ENCODE results near the gene NAPSA.

NAPSA gene

GRCh38 chr19:50313812-50314536 is 51.5 kb downstream of the NAPSA start:
- no peak for DNase-seq

- no peak for DNase-seq
Observed at GRCh38 chr19:50312967-50313811, 52.2 kb downstream of the NAPSA start.

GRCh38 chr19:50311723-50312635 is 53.5 kb downstream of the NAPSA start:
- DNase-seq, result no peak

GRCh38 chr19:50310759-50311465 is 54.5 kb downstream of the NAPSA start:
- no peak for DNase-seq

- DNase-seq, result no peak
Observed at GRCh38 chr19:50309396-50310125, 55.9 kb downstream of the NAPSA start.

- DNase-seq, result no peak
Observed at GRCh38 chr19:50308991-50309390, 56.4 kb downstream of the NAPSA start.

Measured in NCI-H1092 treated with DMSO at 0.1 percent for 48 hours (cell line).